KMS-11 (cell line): ENCODE data around the gene GIMAP2.

Experiments used
- H2AFZ ChIP-seq: fragments of 200-600 bp; sonication (generic); 2 replicates; pipeline ENCODE4 v1.6.1; 2016; ENCODE audit warnings: antibody characterized with exemption, mixed run types, low read depth
- H3K27ac ChIP-seq: fragments of 200-600 bp; sonication (generic); 2 replicates; pipeline ENCODE4 v1.6.1; 2016; ENCODE audit warnings: mild to moderate bottlenecking, mixed run types
- H3K27me3 ChIP-seq: fragments of 200-600 bp; sonication (generic); 2 replicates; pipeline ENCODE4 v1.6.1; 2017; ENCODE audit warnings: mild to moderate bottlenecking, low read depth, mixed run types, moderate library complexity; ENCODE audit not compliant: insufficient read depth
- H3K36me3 ChIP-seq: fragments of 200-600 bp; sonication (generic); 2 replicates; pipeline ENCODE4 v1.6.1; 2017; ENCODE audit warnings: mild to moderate bottlenecking, mixed run types; ENCODE audit not compliant: insufficient read depth
- H3K4me1 ChIP-seq: fragments of 200-600 bp; sonication (generic); 2 replicates; pipeline ENCODE4 v1.6.1; 2016; ENCODE audit warnings: mild to moderate bottlenecking, low read depth, mixed run types; ENCODE audit not compliant: poor library complexity, severe bottlenecking
- H3K4me2 ChIP-seq: fragments of 200-600 bp; sonication (generic); 2 replicates; pipeline ENCODE4 v1.7.0; 2016; ENCODE audit warnings: mild to moderate bottlenecking, mixed run types
- H3K4me3 ChIP-seq: fragments of 200-600 bp; sonication (generic); IDR thresholded peaks from 2 replicates; pipeline ENCODE4 v1.6.1; 2017; ENCODE audit warnings: low read depth, low read length, mixed read lengths; ENCODE audit not compliant: insufficient read depth
- H3K79me2 ChIP-seq: fragments of 200-600 bp; sonication (generic); 2 replicates; pipeline ENCODE4 v1.6.1; 2016; ENCODE audit warnings: low read depth, mixed run types; ENCODE audit not compliant: insufficient read depth
- H3K9ac ChIP-seq: fragments of 200-600 bp; sonication (generic); 2 replicates; pipeline ENCODE4 v1.6.1; 2016; ENCODE audit warnings: mild to moderate bottlenecking, mixed run types
- H4K20me1 ChIP-seq: fragments of 200-600 bp; sonication (generic); 2 replicates; pipeline ENCODE4 v1.6.1; 2016; ENCODE audit warnings: mild to moderate bottlenecking, mixed run types; ENCODE audit not compliant: insufficient read depth
- CTCF ChIP-seq: fragments of 200-600 bp; sonication (generic); conservative IDR thresholded peaks from 2 replicates; pipeline ENCODE4 v1.6.1; 2017; ENCODE audit warnings: low read depth, mild to moderate bottlenecking, antibody characterized with exemption, low read length, moderate library complexity, mixed read lengths

The GIMAP2 gene

DNA sequence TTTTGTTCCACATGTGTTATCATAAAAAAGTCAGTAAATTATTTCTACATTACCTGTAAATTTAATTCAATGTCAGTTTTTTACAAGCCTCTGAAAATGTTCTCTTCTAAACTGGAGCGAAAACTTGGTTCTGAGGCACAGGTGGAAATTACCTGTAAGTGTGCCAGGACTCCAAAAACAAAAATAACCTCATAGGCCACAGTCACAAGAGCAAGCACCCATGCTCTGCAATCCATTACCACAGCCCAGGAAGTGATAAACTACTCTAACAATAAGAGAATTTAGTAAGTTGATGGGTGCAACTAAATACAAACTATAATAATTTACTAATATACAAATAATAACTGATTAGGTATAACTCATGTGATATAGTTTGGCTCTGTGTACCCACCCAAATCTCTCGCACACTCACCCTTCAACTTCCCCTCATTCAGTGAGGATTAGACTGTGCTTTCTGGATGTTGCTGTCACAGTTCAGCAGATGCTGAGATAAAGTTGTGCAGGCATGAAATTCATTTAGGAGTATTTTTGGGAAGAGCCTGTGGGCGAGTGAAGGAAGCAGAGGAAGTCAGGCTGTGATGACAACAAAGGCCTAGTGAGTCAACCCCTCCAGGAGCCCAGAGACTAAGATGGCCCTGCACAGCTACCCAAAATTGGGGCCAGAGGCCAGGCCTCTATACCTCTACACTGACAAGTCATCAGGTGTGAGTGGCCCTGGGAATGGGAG is 37.0 kb upstream of the GIMAP2 start:
- H3K27me3 ChIP-seq, result no peaks in the 10 kb centered on the region
- H4K20me1 ChIP-seq, result no peaks in the 10 kb centered on the region
- H3K4me2 ChIP-seq, result no peak overlapping the region
- H3K79me2 ChIP-seq, result no peaks in the 10 kb centered on the region
- H3K4me3 ChIP-seq, result no peak overlapping the region
- H3K27ac ChIP-seq, result no peak overlapping the region
- H3K9ac ChIP-seq, result no peak overlapping the region
- H3K4me1 ChIP-seq, result no peaks in the 10 kb centered on the region
- H3K36me3 ChIP-seq, result no peaks in the 10 kb centered on the region
- no peak overlapping the region for H2AFZ ChIP-seq
- no peak for TF ChIP-seq CTCF

GRCh38 chr7:150649080-150649385 is 36.5 kb upstream of the GIMAP2 start:
- no peak overlapping the region for H3K4me3 ChIP-seq
- no peaks in the 10 kb centered on the region for H3K36me3 ChIP-seq
- H3K4me1 ChIP-seq, result no peaks in the 10 kb centered on the region
- H3K79me2 ChIP-seq, result no peaks in the 10 kb centered on the region
- no peak overlapping the region for H3K9ac ChIP-seq
- H3K4me2 ChIP-seq, result no peak overlapping the region
- no peak overlapping the region for H3K27ac ChIP-seq
- H3K27me3 ChIP-seq, result no peaks in the 10 kb centered on the region
- no peaks in the 10 kb centered on the region for H4K20me1 ChIP-seq
- H2AFZ ChIP-seq, result no peak overlapping the region
- no peak for TF ChIP-seq CTCF

DNA sequence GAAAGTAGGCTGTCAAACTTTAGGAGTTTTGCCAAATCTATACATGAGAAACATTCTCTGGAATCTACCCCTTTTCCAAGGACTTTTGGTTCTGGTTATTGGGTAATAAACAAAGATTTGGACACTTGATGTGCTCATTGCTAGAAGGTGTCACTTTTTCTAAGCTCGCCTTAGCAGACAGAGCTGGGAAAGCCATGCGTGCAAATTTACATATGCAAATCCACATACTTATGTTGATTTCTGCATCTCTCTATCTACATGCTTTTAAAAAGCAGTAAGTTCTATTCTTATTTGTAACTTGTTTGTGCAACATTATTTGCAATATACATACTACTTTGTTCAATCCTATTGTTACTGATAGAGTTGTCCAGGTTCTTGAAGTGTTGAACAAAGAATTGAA is 30.8 kb upstream of the GIMAP2 start:
- TF ChIP-seq CTCF, result no peak
- H2AFZ ChIP-seq, result no peak overlapping the region
- H3K9ac ChIP-seq, result no peak overlapping the region
- H3K79me2 ChIP-seq, result no peaks in the 10 kb centered on the region
- no peaks in the 10 kb centered on the region for H3K4me1 ChIP-seq
- H3K27ac ChIP-seq, result no peak overlapping the region
- no peaks in the 10 kb centered on the region for H4K20me1 ChIP-seq
- no peaks in the 10 kb centered on the region for H3K36me3 ChIP-seq
- H3K27me3 ChIP-seq, result no peaks in the 10 kb centered on the region
- no peak overlapping the region for H3K4me3 ChIP-seq
- no peak overlapping the region for H3K4me2 ChIP-seq

GRCh38 chr7:150656047-150656446 is 29.5 kb upstream of the GIMAP2 start:
- H3K4me2 ChIP-seq, result no peak overlapping the region
- TF ChIP-seq CTCF, result no peak

More at GRCh38 chr7:150656047-150656446, 29.5 kb upstream of the GIMAP2 start:
- no peaks in the 10 kb centered on the region for H3K4me1 ChIP-seq
- no peaks in the 10 kb centered on the region for H4K20me1 ChIP-seq
- no peak overlapping the region for H3K27ac ChIP-seq
- no peaks in the 10 kb centered on the region for H3K27me3 ChIP-seq
- no peak overlapping the region for H3K4me3 ChIP-seq
- H3K79me2 ChIP-seq, result no peaks in the 10 kb centered on the region
- no peak overlapping the region for H3K9ac ChIP-seq
- no peak overlapping the region for H2AFZ ChIP-seq
- no peaks in the 10 kb centered on the region for H3K36me3 ChIP-seq
